ENCODE data around the gene RAB1B.
"Not testable (repeated sequence)": the region's sequence is repeated elsewhere in the genome, so short reads cannot be mapped to it uniquely, and the experiment has no call there.

The RAB1B gene

GRCh38 chr11:66239998-66240780 is 28.2 kb upstream of the RAB1B start:
- H3K4me1 ChIP-seq (ENCODE audit: control insufficient read depth, insufficient read depth, low read length, poor library complexity, severe bottlenecking) = no peaks in the 10 kb centered on the region
- no peak overlapping the region for H3K27ac ChIP-seq (ENCODE audit: low read depth, low read length, severe bottlenecking)
- peaks cover 92% of the 10 kb centered on the region for H3K36me3 ChIP-seq (ENCODE audit: control insufficient read depth, insufficient read depth, low read length)
- WGBS, 2 experiments (ENCODE audit: insufficient coverage in 2 of 2) = 88 to 90% methylated on average over 19 to 23 of the region's 25 CpGs
- H3K9me3 ChIP-seq (ENCODE audit: control insufficient read depth, low read length) = no peaks in the 10 kb centered on the region
- H3K4me3 ChIP-seq (ENCODE audit: extremely low read depth, insufficient read depth, low read length, poor library complexity, severe bottlenecking) = no peak overlapping the region

DNA sequence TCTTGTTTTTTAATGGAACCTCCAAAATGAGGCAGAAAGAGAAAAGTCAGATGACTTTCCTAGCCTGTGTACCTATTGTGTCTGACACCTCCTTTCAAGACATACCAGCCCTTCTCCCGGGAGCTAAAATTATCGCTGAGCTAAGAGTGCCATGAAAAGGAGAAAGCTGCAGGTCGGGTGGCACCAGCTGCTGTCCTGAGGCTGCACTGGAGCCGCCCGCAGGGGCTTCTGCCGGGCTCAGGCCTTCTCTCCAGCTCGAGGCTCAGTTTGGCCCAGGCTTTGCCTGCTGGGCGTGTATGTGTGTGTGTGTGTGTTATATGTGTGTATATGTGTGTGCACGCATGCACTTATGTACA is 27.7 kb upstream of the RAB1B start:
- Histone ChIP-seq H3K9me3 (ENCODE audit: control insufficient read depth, low read length) (no peaks in the 10 kb centered on the region), H3K4me3 (ENCODE audit: extremely low read depth, insufficient read depth, low read length, poor library complexity, severe bottlenecking) (no peak overlapping the region), H3K4me1 (ENCODE audit: control insufficient read depth, insufficient read depth, low read length, poor library complexity, severe bottlenecking) (no peaks in the 10 kb centered on the region), H3K36me3 (ENCODE audit: control insufficient read depth, insufficient read depth, low read length) (peaks cover 87% of the 10 kb centered on the region), H3K27ac (ENCODE audit: low read depth, low read length, severe bottlenecking) (no peak overlapping the region)
- WGBS, 2 experiments (ENCODE audit: insufficient coverage in 2 of 2) = 84 to 98% methylated on average over 4 to 5 of the region's 9 CpGs

GRCh38 chr11:66242095-66242765 is 26.2 kb upstream of the RAB1B start:
- WGBS, 2 experiments (ENCODE audit: insufficient coverage in 2 of 2) = 96 to 97% methylated on average over 12 to 14 of the region's 14 CpGs

GRCh38 chr11:66243782-66244535 is 24.5 kb upstream of the RAB1B start:
- peaks cover 89% of the 10 kb centered on the region for H3K36me3 ChIP-seq (ENCODE audit: control insufficient read depth, insufficient read depth, low read length)
- WGBS, 2 experiments (ENCODE audit: insufficient coverage in 2 of 2) = 85 to 87% methylated on average over 9 to 12 of the region's 13 CpGs
- no peak overlapping the region for H3K27ac ChIP-seq (ENCODE audit: low read depth, low read length, severe bottlenecking)
- no peak overlapping the region for H3K4me3 ChIP-seq (ENCODE audit: extremely low read depth, insufficient read depth, low read length, poor library complexity, severe bottlenecking)
- no peaks in the 10 kb centered on the region for H3K9me3 ChIP-seq (ENCODE audit: control insufficient read depth, low read length)
- no peaks in the 10 kb centered on the region for H3K4me1 ChIP-seq (ENCODE audit: control insufficient read depth, insufficient read depth, low read length, poor library complexity, severe bottlenecking)

More at GRCh38 chr11:66242095-66242765, 26.2 kb upstream of the RAB1B start:
- no peaks in the 10 kb centered on the region for H3K9me3 ChIP-seq (ENCODE audit: control insufficient read depth, low read length)
- no peaks in the 10 kb centered on the region for H3K4me1 ChIP-seq (ENCODE audit: control insufficient read depth, insufficient read depth, low read length, poor library complexity, severe bottlenecking)
- no peak overlapping the region for H3K27ac ChIP-seq (ENCODE audit: low read depth, low read length, severe bottlenecking)
- no peak overlapping the region for H3K4me3 ChIP-seq (ENCODE audit: extremely low read depth, insufficient read depth, low read length, poor library complexity, severe bottlenecking)
- peaks cover 89% of the 10 kb centered on the region for H3K36me3 ChIP-seq (ENCODE audit: control insufficient read depth, insufficient read depth, low read length)

GRCh38 chr11:66247295-66247694 is 21.1 kb upstream of the RAB1B start:
- 84 to 96% methylated on average over 3 to 4 of the region's 4 CpGs for WGBS, 2 experiments (ENCODE audit: insufficient coverage in 2 of 2)
- H3K4me3 ChIP-seq (ENCODE audit: extremely low read depth, insufficient read depth, low read length, poor library complexity, severe bottlenecking) = no peak overlapping the region
- H3K27ac ChIP-seq (ENCODE audit: low read depth, low read length, severe bottlenecking) = no peak overlapping the region
- no peaks in the 10 kb centered on the region for H3K9me3 ChIP-seq (ENCODE audit: control insufficient read depth, low read length)
- no peaks in the 10 kb centered on the region for H3K4me1 ChIP-seq (ENCODE audit: control insufficient read depth, insufficient read depth, low read length, poor library complexity, severe bottlenecking)
- H3K36me3 ChIP-seq (ENCODE audit: control insufficient read depth, insufficient read depth, low read length) = peaks cover 75% of the 10 kb centered on the region

DNA sequence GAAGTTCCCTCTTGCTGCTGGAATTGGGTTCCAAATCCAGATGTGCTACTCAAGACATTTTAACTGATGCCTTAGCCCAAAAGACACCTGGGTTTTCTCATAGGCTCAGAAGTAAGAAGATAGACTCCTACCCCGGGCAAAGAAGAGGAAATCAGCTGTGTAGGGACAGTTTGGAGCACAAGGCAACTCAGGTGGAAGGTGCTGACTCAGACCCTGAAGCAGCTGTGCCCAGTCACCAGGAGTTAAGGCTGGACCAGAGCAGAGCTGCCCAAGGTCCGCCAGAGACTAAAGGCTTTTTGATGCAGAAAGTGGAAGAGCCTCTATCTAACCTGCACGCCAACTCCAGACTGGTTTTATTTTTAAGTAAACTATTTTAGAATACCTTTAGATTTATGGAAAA is 20.6 kb upstream of the RAB1B start:
- WGBS, 2 experiments (ENCODE audit: insufficient coverage in 2 of 2) = 100% methylated on average over 1 to 2 of the region's 3 CpGs
- Histone ChIP-seq H3K9me3 (ENCODE audit: control insufficient read depth, low read length) (no peaks in the 10 kb centered on the region), H3K4me1 (ENCODE audit: control insufficient read depth, insufficient read depth, low read length, poor library complexity, severe bottlenecking) (no peaks in the 10 kb centered on the region), H3K4me3 (ENCODE audit: extremely low read depth, insufficient read depth, low read length, poor library complexity, severe bottlenecking) (no peak overlapping the region), H3K27ac (ENCODE audit: low read depth, low read length, severe bottlenecking) (no peak overlapping the region), H3K36me3 (ENCODE audit: control insufficient read depth, insufficient read depth, low read length) (peaks cover 73% of the 10 kb centered on the region)

DNA sequence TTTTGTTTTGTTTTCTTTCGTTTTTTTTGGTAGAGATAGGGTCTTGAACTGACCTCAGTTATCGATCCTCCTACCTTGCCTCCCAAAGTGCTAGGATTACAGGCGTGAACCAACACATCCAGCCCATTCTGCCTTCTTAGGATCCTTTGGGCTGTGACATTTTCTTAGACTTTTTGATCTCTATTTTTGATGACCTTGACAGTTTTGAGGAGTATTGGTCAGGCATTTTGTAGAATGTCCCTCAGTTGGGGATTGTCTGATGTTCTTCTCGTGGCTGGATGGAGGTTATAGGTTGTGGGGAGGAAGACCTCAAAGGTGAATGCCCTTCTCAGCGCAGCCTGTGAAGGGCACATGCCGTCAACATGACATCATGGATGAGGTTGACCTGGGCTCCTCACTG is 19.5 kb upstream of the RAB1B start:
- H3K4me3 ChIP-seq (ENCODE audit: extremely low read depth, insufficient read depth, low read length, poor library complexity, severe bottlenecking) = no peak overlapping the region
- WGBS, 2 experiments (ENCODE audit: insufficient coverage in 2 of 2) = 60 to 97% methylated on average over 1 to 4 of the region's 6 CpGs

GRCh38 chr11:66251809-66252208 is 16.6 kb upstream of the RAB1B start:
- Histone ChIP-seq H3K4me3 (ENCODE audit: extremely low read depth, insufficient read depth, low read length, poor library complexity, severe bottlenecking) (no peak overlapping the region), H3K9me3 (ENCODE audit: control insufficient read depth, low read length) (no peaks in the 10 kb centered on the region), H3K27ac (ENCODE audit: low read depth, low read length, severe bottlenecking) (no peak overlapping the region), H3K36me3 (ENCODE audit: control insufficient read depth, insufficient read depth, low read length) (peaks cover 42% of the 10 kb centered on the region), H3K4me1 (ENCODE audit: control insufficient read depth, insufficient read depth, low read length, poor library complexity, severe bottlenecking) (peaks cover 7% of the 10 kb centered on the region)
- WGBS, 2 experiments (ENCODE audit: insufficient coverage in 2 of 2) = 60 to 100% methylated on average over 2 of the region's 7 CpGs

More for the DNA sequence above, 19.5 kb upstream of the RAB1B start:
- Histone ChIP-seq H3K27ac (ENCODE audit: low read depth, low read length, severe bottlenecking) (no peak overlapping the region), H3K9me3 (ENCODE audit: control insufficient read depth, low read length) (no peaks in the 10 kb centered on the region), H3K4me1 (ENCODE audit: control insufficient read depth, insufficient read depth, low read length, poor library complexity, severe bottlenecking) (no peaks in the 10 kb centered on the region), H3K36me3 (ENCODE audit: control insufficient read depth, insufficient read depth, low read length) (peaks cover 64% of the 10 kb centered on the region)

GRCh38 chr11:66253081-66253480 is 15.4 kb upstream of the RAB1B start:
- not testable (repeated sequence) for H3K9me3 ChIP-seq (ENCODE audit: control insufficient read depth, low read length); H3K27ac ChIP-seq (ENCODE audit: low read depth, low read length, severe bottlenecking); H3K4me1 ChIP-seq (ENCODE audit: control insufficient read depth, insufficient read depth, low read length, poor library complexity, severe bottlenecking); H3K4me3 ChIP-seq (ENCODE audit: extremely low read depth, insufficient read depth, low read length, poor library complexity, severe bottlenecking)
- 88 to 91% methylated on average over 5 to 6 of the region's 6 CpGs for WGBS, 2 experiments (ENCODE audit: insufficient coverage in 2 of 2)
- peaks cover 31% of the 10 kb centered on the region for H3K36me3 ChIP-seq (ENCODE audit: control insufficient read depth, insufficient read depth, low read length)

- Histone ChIP-seq H3K9me3 (ENCODE audit: control insufficient read depth, low read length) (no peaks in the 10 kb centered on the region), H3K27ac (ENCODE audit: low read depth, low read length, severe bottlenecking) (no peak overlapping the region), H3K36me3 (ENCODE audit: control insufficient read depth, insufficient read depth, low read length) (peaks cover 39% of the 10 kb centered on the region), H3K4me3 (ENCODE audit: extremely low read depth, insufficient read depth, low read length, poor library complexity, severe bottlenecking) (peak overlapping the region; percentile 86), H3K4me1 (ENCODE audit: control insufficient read depth, insufficient read depth, low read length, poor library complexity, severe bottlenecking) (peaks cover 11% of the 10 kb centered on the region)
- WGBS, 2 experiments (ENCODE audit: insufficient coverage in 2 of 2) = 8 to 10% methylated on average over 19 to 28 of the region's 28 CpGs
Observed at GRCh38 chr11:66258473-66258893, 10.0 kb upstream of the RAB1B start.

Measured in mesodermal cell (in vitro differentiated cells).